NCI-H2107 treated with DMSO at 0.1 percent for 48 hours (cell line): ENCODE results near the gene PRRC2A.

Experiments
- DNase-seq: peaks from one replicate; lab custom pipeline; 2025; ENCODE audit not compliant: unreplicated experiment; lab: John Stamatoyannopoulos, UW

Gene PRRC2A

DNA sequence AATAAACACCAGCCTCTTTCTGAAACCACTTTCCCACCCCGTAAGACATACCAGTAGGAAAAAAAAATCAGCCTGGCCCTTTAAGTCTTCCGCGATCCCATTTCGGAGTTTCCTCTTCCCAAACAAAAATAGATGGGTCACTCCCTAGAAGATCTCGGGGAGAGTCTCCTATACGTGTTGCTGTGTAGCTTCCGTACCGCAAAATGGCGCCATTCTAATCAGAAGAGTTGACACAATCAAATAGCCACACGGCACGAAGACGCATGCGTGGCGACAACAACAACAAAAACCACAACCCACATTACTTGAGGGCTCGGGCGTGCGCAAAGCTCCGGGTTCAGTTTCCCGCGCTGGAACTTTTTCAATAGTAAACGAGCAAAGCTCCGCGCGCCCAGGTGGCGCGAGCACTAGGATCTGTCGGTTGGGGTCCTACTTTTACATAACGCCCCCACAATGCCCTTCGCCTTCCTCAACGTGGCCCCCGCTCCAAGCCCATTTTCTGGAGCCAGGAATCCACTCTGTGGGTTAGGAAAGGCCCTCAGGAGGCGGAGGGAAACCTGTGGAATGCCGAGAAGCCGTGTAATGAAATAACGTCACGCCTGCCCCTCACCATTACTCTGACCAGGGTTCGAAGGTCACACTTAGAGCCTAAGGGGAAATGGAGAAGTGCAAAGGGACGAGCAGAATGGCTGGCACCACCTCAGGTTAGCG is 44.4 kb downstream of the PRRC2A start, which contains the start of gene GPANK1:
TSS of gene GPANK1 (minus strand) at position 208 of the 711 bp plus-strand sequence. CDS start 519 bp downstream, outside the sequence.
- peak; percentile 72 for DNase-seq

DNA sequence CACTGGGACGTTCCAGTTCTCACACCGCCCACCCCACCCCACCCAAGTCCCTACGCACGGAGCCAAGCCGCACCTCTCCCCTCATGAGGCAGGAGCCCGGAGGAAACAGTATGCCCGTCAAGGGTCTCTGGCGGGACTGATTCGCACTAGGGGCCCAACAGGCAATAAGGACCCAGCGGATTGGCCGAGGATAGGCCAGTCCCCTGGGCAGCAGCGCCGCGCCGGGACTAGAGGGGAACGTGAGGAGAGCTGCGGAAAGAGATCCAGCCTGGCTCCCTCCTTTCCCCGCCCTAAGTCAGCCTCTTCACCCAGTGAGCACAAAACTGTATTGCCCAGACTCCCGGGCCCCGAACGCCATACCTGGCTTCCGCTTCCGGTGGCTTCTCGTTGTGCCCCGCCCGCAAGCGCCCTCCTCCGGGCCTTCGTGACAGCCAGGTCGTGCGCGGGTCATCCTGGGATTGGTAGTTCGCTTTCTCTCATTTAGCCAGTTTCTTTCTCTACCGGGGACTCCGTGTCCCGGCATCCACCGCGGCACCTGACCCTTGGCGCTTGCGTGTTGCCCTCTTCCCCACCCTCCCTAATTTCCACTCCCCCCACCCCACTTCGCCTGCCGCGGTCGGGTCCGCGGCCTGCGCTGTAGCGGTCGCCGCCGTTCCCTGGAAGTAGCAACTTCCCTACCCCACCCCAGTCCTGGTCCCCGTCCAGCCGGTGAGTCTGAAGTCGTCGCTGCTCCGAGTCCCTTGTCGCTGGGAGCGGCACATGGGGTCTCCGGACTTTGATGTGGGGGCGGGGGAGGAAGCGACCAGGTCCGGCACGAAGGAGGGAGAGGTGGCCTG is 45.2 kb downstream of the PRRC2A start, which contains the start of gene CSNK2B:
TSS of gene CSNK2B (plus strand) at position 580 of the 836 bp plus-strand sequence. CDS start 752 bp downstream, outside the sequence.
- DNase-seq = peak; percentile 94

DNA sequence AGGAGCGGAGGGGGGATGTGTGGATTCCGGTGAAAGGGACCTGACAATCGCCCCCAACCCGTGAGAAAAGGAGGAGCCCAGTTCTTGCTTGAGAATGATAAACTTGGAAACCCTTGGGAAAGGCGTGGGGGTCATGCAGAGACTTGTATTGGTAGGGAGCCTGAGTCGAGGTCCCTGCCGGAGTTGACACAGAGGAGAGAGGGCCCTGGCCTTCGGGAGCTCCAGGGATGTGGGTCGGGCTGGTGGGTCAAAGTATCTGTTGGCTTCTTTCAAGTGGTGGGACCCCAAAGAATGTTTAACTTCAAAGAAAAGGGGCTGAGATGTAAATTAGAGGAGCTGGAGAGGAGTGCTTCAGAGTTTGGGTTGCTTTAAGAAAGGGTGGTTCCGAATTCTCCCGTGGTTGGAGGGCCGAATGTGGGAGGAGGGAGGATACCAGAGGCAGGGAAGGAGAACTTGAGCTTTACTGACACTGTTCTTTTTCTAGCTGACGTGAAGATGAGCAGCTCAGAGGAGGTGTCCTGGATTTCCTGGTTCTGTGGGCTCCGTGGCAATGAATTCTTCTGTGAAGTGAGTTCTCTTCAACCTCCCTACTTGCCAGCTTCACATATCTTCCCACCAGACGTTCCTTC is 45.9 kb downstream of the PRRC2A start:
- DNase-seq = no peak

DNA sequence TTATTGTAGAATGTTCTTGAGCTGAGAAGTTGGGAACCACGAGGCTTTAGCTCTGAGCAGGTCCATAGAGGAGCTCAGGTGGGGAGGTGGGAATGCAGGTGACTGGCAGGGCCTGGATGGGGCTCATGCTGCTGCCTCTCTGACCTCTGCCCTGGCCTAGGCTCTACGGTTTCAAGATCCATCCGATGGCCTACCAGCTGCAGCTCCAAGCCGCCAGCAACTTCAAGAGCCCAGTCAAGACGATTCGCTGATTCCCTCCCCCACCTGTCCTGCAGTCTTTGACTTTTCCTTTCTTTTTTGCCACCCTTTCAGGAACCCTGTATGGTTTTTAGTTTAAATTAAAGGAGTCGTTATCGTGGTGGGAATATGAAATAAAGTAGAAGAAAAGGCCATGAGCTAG is 49.2 kb downstream of the PRRC2A start, which contains the start of gene LY6G5B:
TSS of gene LY6G5B (plus strand) at position 301 of the 400 bp plus-strand sequence. CDS start 975 bp downstream, outside the sequence.
- DNase-seq = no peak

DNA sequence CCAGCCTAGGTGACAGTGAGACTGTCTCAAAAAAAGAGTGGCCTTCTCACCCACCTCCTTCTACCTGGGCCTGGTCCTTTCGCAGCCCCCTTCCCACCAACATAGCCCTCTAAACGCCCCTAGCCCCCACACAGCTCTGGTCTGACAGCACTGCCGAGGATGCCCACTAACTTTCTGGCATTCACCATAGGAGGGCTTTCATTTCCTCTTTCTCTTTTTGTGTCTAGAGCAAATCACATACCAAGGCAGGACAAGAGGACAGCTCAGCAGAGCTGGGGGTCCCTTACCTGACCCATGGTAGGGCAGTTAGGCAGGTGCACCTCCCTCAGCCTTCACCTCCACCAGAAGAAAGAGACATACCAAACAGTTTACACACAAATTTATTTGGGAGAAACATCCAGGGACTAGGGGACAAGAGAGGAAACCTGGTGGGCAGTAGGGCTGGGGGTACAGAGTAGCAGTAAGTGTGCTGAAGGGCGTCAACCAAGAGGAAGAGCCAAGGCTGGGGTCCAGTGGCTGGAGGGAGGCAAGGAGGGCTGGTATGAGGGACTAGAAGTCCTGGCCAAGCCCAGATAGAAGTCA is 55.9 kb downstream of the PRRC2A start:
- DNase-seq = no peak

DNA sequence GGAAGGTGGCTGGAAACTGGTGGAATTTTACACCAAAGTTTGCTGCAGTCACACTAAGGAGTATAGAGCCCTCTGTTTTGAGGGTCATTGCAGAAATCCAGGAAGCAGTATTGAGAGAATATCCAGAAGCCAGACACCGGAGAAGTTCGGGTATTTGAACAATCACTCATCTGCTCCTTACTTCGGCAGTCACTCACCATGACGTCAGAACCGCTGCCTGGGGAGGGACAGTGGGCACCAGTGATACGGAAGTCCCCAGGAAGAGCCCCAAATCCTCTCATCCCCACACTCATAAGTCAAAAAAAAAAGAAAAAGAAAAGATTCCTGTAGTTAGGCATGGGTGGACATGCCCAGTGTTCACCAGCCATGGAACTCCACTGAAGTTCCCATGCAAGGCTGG is 56.4 kb downstream of the PRRC2A start:
- no peak for DNase-seq

DNA sequence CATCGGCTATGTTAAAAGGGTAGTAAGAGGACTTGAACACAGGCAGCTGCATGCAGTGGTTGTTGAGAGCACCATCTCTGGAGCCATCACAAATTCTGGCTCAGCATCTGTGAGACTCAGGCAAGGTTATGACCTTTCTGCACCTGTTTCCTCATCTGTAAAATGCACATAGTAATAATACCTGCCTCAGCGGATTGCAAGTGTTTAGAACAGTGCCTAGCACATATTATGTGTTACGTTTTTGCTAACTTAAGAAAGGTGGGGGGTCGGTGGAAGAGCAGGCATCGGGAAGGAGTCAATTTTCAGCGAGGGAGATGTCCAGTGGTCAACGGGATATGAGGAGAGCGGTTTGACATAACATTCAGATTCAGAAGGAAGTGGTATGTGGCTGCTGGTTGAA is 57.4 kb downstream of the PRRC2A start:
- DNase-seq = no peak

DNA sequence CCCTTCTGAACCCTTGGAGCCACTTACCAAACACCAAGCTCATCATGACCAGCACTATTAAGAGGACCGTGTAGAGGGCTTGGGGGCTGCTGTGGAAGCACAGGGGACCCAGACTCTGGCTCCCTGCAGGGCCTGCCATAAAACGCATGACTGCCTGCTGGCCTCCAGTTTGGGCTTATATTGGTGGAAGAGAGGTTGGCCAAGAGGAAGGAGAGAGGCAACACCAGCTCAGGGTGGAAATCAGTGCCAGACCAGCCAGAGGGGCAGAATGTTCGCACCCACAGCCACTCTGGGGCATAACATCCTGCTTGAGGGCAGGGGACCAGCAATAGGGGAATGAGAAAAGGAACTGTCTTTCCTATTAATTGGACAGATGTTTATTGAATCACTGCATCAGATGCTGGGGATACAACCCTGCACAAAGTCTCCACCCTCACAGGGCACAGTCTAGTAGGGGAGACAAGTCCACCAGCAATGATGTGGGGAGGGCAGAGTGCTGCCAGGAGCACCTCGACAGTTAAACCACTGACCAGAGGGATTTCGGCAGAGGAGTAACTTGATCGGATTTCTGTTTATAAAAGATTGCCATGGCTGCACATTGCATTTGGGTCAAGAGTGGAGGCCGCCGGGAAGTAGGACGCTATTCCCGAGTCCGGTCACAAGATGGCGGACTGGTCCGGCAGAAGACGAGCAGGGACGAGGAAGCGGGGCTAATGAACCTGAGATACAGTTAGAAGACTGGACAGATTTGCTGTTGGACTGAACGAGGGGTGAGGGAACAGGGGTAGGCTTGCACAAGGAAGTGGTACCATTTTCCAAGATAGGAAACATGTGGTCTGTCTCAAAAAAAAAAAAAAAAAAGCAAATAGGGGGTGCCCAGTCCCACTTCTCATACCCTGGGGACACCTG is 60.0 kb downstream of the PRRC2A start, which contains the start of gene LY6G5C:
TSS of gene LY6G5C (minus strand) at position 842 of the 909 bp plus-strand sequence. CDS start at position 148, 694 bp downstream.
- peak; percentile 46 for DNase-seq

DNA sequence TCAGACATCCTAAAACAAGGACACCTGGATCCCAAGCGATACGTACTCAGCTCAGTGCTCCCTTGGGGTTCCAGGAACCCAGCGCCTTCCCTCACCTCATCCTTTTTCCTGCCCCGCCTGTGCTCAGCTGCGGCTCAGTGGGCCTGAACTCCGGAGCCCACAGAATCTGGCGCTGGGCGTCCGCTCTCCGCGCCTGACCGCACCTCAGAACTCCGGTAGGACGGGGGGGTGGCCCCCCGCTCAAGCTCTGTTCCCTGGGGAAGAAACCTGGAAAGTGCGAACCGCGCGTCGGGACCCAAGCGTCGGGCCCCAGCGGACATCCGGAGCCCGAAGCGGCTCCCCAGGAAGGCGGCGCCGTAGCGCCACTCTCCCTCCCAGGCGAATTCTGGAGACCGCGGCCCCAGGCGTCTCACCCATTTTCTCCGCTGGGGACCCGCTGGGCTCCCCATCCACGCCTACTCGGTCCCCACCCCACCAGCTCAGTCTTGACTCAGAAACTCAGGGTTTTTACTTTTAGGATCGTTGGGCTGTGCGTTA is 60.7 kb downstream of the PRRC2A start:
- DNase-seq = peak; percentile 21

DNA sequence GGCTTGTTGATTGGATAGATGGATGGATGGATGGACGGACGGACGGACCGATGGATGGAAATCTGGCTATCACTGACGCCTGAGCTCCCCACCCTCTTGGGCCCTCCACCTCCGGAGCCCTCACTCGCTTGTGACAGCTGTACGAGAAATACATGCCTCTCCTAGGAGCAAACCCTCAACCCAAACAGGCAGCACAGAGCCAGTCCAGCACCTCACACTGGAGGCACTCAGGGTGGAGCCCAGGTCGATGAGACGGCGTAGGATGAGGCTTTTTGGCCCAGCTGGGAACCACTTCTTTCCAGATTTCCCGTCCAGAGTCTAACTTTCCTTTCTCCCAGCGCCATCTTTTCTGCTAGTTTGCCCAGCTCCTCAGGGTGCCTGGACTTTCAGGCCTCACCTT is 63.1 kb downstream of the PRRC2A start:
- no peak for DNase-seq

DNA sequence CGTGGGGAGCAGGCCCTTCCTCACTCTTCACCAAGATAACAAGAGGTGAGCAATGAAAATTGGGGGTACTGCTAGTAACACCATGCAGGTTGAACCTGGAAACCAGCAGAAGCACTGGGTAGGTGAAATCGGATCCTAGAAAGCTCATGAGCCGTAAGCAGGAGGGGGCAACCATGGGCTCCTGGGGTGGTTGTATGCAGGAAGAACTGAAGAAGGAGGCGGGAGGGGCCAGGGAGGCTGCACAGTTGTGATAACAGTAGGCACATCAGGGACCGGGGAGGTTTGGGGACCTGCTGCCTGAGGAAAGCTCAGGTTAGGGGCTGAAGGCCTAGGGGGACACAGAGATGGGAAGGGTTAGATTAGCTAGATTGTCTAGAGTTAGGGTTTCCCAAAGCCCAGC is 66.0 kb downstream of the PRRC2A start:
- DNase-seq = no peak

DNA sequence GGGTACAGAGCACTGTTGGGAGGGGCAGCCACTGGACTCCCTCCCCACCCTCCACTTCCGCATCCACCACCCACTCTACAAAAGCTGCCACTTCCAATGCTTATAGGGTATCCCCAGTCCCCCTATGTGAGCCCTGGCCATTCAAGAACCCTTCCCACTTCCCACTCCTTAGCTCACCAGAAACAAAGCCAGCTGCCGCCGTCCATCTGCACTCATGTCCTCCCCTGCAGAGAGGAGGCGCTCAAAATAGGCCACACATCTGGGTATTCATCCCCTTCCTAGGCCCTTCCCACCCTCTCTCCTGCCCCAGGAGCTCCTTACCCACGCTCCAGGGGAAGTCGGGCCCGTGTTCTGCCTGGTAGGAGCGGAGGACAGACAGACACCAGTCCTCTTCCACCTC is 66.8 kb downstream of the PRRC2A start:
- no peak for DNase-seq
